Heart right ventricle (tissue), 16 donors: Measurements from ENCODE around the gene USP40. TPM values are rescaled to one million over a fixed set of nuclear protein-coding genes. Genes with fewer than 3 reads are reported as not detected.

Source experiments
- ATAC-seq, 8 donors: fragments of 200-7000 bp; cut with Tn5 transposase; one replicate each; pipeline ENCODE4 v1.9.1; 2020; ENCODE audit warnings: mild to moderate bottlenecking in 8 of 8, moderate library complexity in 8 of 8, moderate number of reproducible peaks in 1 of 8
- DNase-seq, 2 donors: peaks; one replicate each; pipeline ENCODE4 v3.0.0-alpha.2; 2020
- H3K27ac ChIP-seq, 10 donors: fragments of 200-600 bp; sonication (generic) in 2 of 10; one replicate each; pipeline versions ENCODE4 v1.5.0 to v1.8.0; 2020 to 2022; ENCODE audit warnings: mild to moderate bottlenecking in 3 of 10
- H3K27me3 ChIP-seq, 7 donors: fragments of 200-600 bp; one replicate each; pipeline ENCODE4 v1.8.0; 2021 to 2022; ENCODE audit warnings: mild to moderate bottlenecking in 2 of 7
- H3K36me3 ChIP-seq, 9 donors: fragments of 200-600 bp; sonication (generic) in 1 of 9; one replicate each; pipeline versions ENCODE4 v1.5.0 to v1.8.0; 2020 to 2022; ENCODE audit warnings: mild to moderate bottlenecking in 2 of 9
- H3K4me1 ChIP-seq, 9 donors: fragments of 200-600 bp; sonication (generic) in 1 of 9; one replicate each; pipeline versions ENCODE4 v1.5.0 to v1.8.0; 2020 to 2022; ENCODE audit warnings: mild to moderate bottlenecking in 4 of 9
- H3K4me3 ChIP-seq, 10 donors: fragments of 200-600 bp; sonication (generic) in 2 of 10; one replicate each; pipeline versions ENCODE4 v1.5.0 to v1.8.0; 2020 to 2022; ENCODE audit warnings: mild to moderate bottlenecking in 7 of 10, moderate library complexity in 2 of 10
- H3K9me3 ChIP-seq, 11 donors: fragments of 200-600 bp in 10 of 11; sonication (generic) in 2 of 11; one replicate each; pipeline versions ENCODE4 v1.5.0 to v1.8.0; 2013 to 2022; ENCODE audit warnings: mild to moderate bottlenecking in 2 of 11, control low read depth in 1 of 11, moderate library complexity in 1 of 11
- CTCF ChIP-seq, 9 donors: fragments of 200-600 bp; sonication (generic) in 2 of 9; IDR thresholded peaks; one replicate each; pipeline versions ENCODE4 v1.5.0 to v1.8.0; 2021 to 2022; ENCODE audit warnings: antibody characterized with exemption in 9 of 9, mild to moderate bottlenecking in 5 of 9, moderate library complexity in 1 of 9
- WGBS, 2 donors: extraction: QIAGEN DNeasy Blood & Tissue Kit; methylation state at CpG; one replicate each; pipeline ENCODE4 v1.1.7; 2013; ENCODE audit warnings: inconsistent platforms in 1 of 2; 5-methylcytosine and 5-hydroxymethylcytosine counted together
- intact Hi-C, 10 donors: fragments of 100-400 bp; cut with DNase I; formaldehyde crosslinking; loops; one replicate each; pipeline versions ENCODE4 v1.11.1 to v1.14.2; 2022
- polyA plus RNA-seq, 2 donors: library from polyadenylated mRNA; stranded (reverse); fragments of 200-250 nt; gene quantifications; one replicate each; pipeline ENCODE4 v1.2.3, GENCODE V29; 2013
- total RNA-seq, 10 donors: library from RNA; stranded (reverse); fragmentation: NEBNext Ultra II Directional in 3 of 10; extraction: Animal tissue kit (Norgen Biotek cat#: 25700) in 3 of 10; gene quantifications; one replicate each; pipeline versions ENCODE4 v1.2.1 to v1.2.4, GENCODE V29; 2021 to 2023
- donor health status: Arrhythmogenic right ventricular cardiomyopathy.
- donor health status: ischemic (EF 13 %, LVEDD 7.1; RV severe dilation, severe dysfunction).
- donor health status: healthy with polysubstance abuse.
- donor health status: DM: no; HTN: yes; CAD: no.
- donor health status: DM: no; HTN: no; CAD: no.
- donor health status: ischemic (EF 25% LVEDD 6.9; RV normal size, moderate dysfunction).
- donor health status: ischemic (EF 25% LVEDD 5.7; RV mildly dilated, moderate dysfunction).
- donor health status: healthy.
- donor health status: DM: yes; HTN: yes; CAD: no.
- donor health status: Ischemic cardiomyopathy.
- donor health status: ischemic (EF 35%, LVEDD 5.7; RV mildly dilated, moderate dysfunction).
- donor health status: nonischemic (EF 11% LVEDD 7.7; RV severe dilation, severe dysfunction).
- donor health status: DM: yes; HTN: yes; CAD: no.
- donor health status: PGD.
- donor health status: ischemic (EF 29% LVEDD 5.4; RV normal size, mild dysfunction).
- donor health status: nonischemic (EF 23%, LVEDD 6.1; RV moderate dilation, normal function).

USP40 gene
- total and polyA plus RNA-seq, 12 donors, result 9.1 to 32.8 (median 16.1) TPM

GRCh38 chr2:233442028-233442310 lies 124.6 kb downstream of the USP40 start:
- 85 to 94% methylated on average over 4 of the region's 4 CpGs for WGBS, 2 donors
- H3K27ac ChIP-seq, result no peak overlapping the region
- H3K27me3 ChIP-seq, result no peaks in the 10 kb centered on the region
- intact Hi-C loops, result loop anchor here in 9 of 10 donors (2.0 to 10.0 kb wide), 11 partner anchors 35 to 157 kb away; partner anchors contain the start of gene DGKD (in 5 of the 9)
- H3K36me3 ChIP-seq, result peaks cover 0 to 98% (median 25%) of the 10 kb centered on the region in 9 donors
- TF ChIP-seq CTCF (IDR thresholded peaks at IDR 0.05), result no peak
- no peaks in the 10 kb centered on the region for H3K9me3 ChIP-seq
- peaks cover 0 to 44% (median 14%) of the 10 kb centered on the region in 9 donors for H3K4me1 ChIP-seq
- ATAC-seq, result no peak
- H3K4me3 ChIP-seq, result no peak overlapping the region
- no peak for DNase-seq

GRCh38 chr2:233441161-233442027 lies 125.2 kb downstream of the USP40 start:
- no peak for ATAC-seq
- Histone ChIP-seq H3K4me3 (no peak overlapping the region), H3K27me3 (no peaks in the 10 kb centered on the region), H3K27ac (peak overlapping the region in 1 of 10 donors; percentile 3), H3K9me3 (no peaks in the 10 kb centered on the region), H3K4me1 (peaks cover under 1 to 50% (median 18%) of the 10 kb centered on the region in 9 donors), H3K36me3 (peaks cover 0 to 98% (median 19%) of the 10 kb centered on the region in 9 donors)
- DNase-seq, result no peak
- no peak for TF ChIP-seq CTCF (IDR thresholded peaks at IDR 0.05)
- 90 to 92% methylated on average over 26 of the region's 26 CpGs for WGBS, 2 donors
- intact Hi-C loops, result loop anchor here in 9 of 10 donors (2.0 to 10.0 kb wide), 11 partner anchors 34 to 157 kb away; partner anchors contain the start of gene DGKD (in 5 of the 9)

GRCh38 chr2:233440714-233441113 lies 125.9 kb downstream of the USP40 start:
- no peak for TF ChIP-seq CTCF (IDR thresholded peaks at IDR 0.05)
- ATAC-seq (no peak), DNase-seq (no peak)
- no peaks in the 10 kb centered on the region for H3K27me3 ChIP-seq
- no peaks in the 10 kb centered on the region for H3K9me3 ChIP-seq
- 89 to 90% methylated on average over 9 of the region's 9 CpGs for WGBS, 2 donors
- peak overlapping the region in 2 of 10 donors; percentile 3 to 10 for H3K27ac ChIP-seq
- no peak overlapping the region for H3K4me3 ChIP-seq
- peaks cover 0 to 98% (median 15%) of the 10 kb centered on the region in 9 donors for H3K36me3 ChIP-seq
- intact Hi-C loops, result loop anchor here in 8 of 10 donors (5.0 to 10.0 kb wide), 8 partner anchors 33 to 156 kb away; partner anchors contain the start of gene DGKD (in 5 of the 8)
- H3K4me1 ChIP-seq, result peaks cover 6 to 57% (median 25%) of the 10 kb centered on the region in 9 donors

GRCh38 chr2:233440314-233440713 lies 126.3 kb downstream of the USP40 start:
- intact Hi-C loops, result loop anchor here in 8 of 10 donors (5.0 to 10.0 kb wide), 8 partner anchors 33 to 156 kb away; partner anchors contain the start of gene DGKD (in 5 of the 8)
- no peak for ATAC-seq
- Histone ChIP-seq H3K9me3 (no peaks in the 10 kb centered on the region), H3K27ac (peak overlapping the region in 1 of 10 donors; percentile 10), H3K4me1 (peaks cover 6 to 59% (median 29%) of the 10 kb centered on the region in 9 donors), H3K4me3 (no peak overlapping the region), H3K27me3 (no peaks in the 10 kb centered on the region), H3K36me3 (peaks cover 0 to 98% (median 12%) of the 10 kb centered on the region in 9 donors)
- no peak for TF ChIP-seq CTCF (IDR thresholded peaks at IDR 0.05)
- DNase-seq, result no peak
- 89 to 90% methylated on average over 17 of the region's 17 CpGs for WGBS, 2 donors
